HepG2 (cell line): ENCODE data around the gene APEX2. TPM values are rescaled to one million over a fixed set of nuclear protein-coding genes. Genes with fewer than 3 reads are reported as not detected.

ENCODE experiments used
- ATAC-seq: fragments of 200-7000 bp; cut with Tn5 transposase; 3 replicates; pipeline ENCODE4 v1.9.1; 2020; ENCODE audit warnings: mild to moderate bottlenecking, moderate library complexity
- BruUV-seq: library from RNA; stranded (reverse); fragments of 400-500 nt; replicated peaks from 2 replicates; lab custom pipeline; 2021; lab: Mats Ljungman, UMichigan
- CTCF ChIA-PET: fragments of 300-600 bp; formaldehyde crosslinking; extraction: SDS; loops from one replicate; lab custom pipeline; 2021; ENCODE audit warnings: low total read pairs, inconsistent platforms, low intra/inter-chr PET ratio; lab: Yijun Ruan, JAX
- POLR2A ChIA-PET: fragments of 350-600 bp; sonication (Branson Sonifier 250); formaldehyde crosslinking; loops from one replicate; lab custom pipeline; 2020; ENCODE audit warnings: antibody characterized with exemption, inconsistent platforms; lab: Yijun Ruan, JAX
- DNase-seq: peaks from one replicate; pipeline ENCODE4 v3.0.0-alpha.2; 2015; ENCODE audit warnings: low spot score
- FAIRE-seq: peaks from 3 replicates; lab custom pipeline; 2011; peaks lifted over from hg19 to GRCh38; lab: Jason Lieb, UNC
- H2AFZ ChIP-seq: one replicate; pipeline ENCODE4 v1.6.1; 2011; ENCODE audit warnings: low read length, inconsistent platforms
- H3K27ac ChIP-seq: fragments of 300-600 bp; 3 replicates; pipeline ENCODE4 v1.8.0; 2011; ENCODE audit warnings: mixed run types, mild to moderate bottlenecking, mixed read lengths, low read length, inconsistent platforms; ENCODE audit not compliant: insufficient read depth; ENCODE audit errors: extremely low read length
- H3K27me3 ChIP-seq, 2 experiments: fragments of 200-600 bp in 1 of 2; 2 replicates in 1 of 2; 3 replicates in 1 of 2; pipeline versions ENCODE4 v1.6.0 to v1.8.0; 2011; ENCODE audit warnings: low read length in 2 of 2, mild to moderate bottlenecking in 2 of 2, moderate library complexity in 2 of 2, inconsistent platforms in 1 of 2; ENCODE audit not compliant: insufficient read depth in 2 of 2, control insufficient read depth in 1 of 2
- H3K36me3 ChIP-seq, 2 experiments: fragments of 200-600 bp in 1 of 2; replicated peaks in 1 of 2; 2 replicates in 1 of 2; 3 replicates in 1 of 2; pipeline versions ENCODE4 v1.5.1 to v1.8.0; 2011; ENCODE audit warnings: low read length in 2 of 2, inconsistent platforms in 1 of 2; ENCODE audit not compliant: insufficient read depth in 2 of 2, control insufficient read depth in 1 of 2
- H3K4me1 ChIP-seq: 2 replicates; pipeline ENCODE4 v1.5.1; 2012; ENCODE audit warnings: low read length, inconsistent platforms; ENCODE audit not compliant: insufficient read depth
- H3K4me2 ChIP-seq: 2 replicates; pipeline ENCODE4 v1.6.0; 2011; ENCODE audit warnings: low read depth, low read length, inconsistent platforms
- H3K4me3 ChIP-seq, 3 experiments: fragments of 200-600 bp in 1 of 3; sonication (generic), shearing (Covaris generic) in 1 of 3; replicated peaks in 1 of 3; 2 replicates each; pipeline ENCODE4 v1.5.1; 2011 to 2016; ENCODE audit warnings: low read length in 3 of 3, inconsistent platforms in 2 of 3, low read depth in 2 of 3, mild to moderate bottlenecking in 2 of 3, control low read depth in 1 of 3, mixed read lengths in 1 of 3; ENCODE audit not compliant: insufficient read depth in 1 of 3
- H3K79me2 ChIP-seq: one replicate; pipeline ENCODE4 v1.6.1; 2011; ENCODE audit warnings: low read length, inconsistent platforms; ENCODE audit not compliant: insufficient read depth
- H3K9ac ChIP-seq: 2 replicates; pipeline ENCODE4 v1.6.0; 2011; ENCODE audit warnings: mild to moderate bottlenecking, low read depth, low read length, inconsistent platforms; ENCODE audit not compliant: insufficient read depth
- H3K9me3 ChIP-seq: 2 replicates; pipeline ENCODE4 v1.5.1; 2012; ENCODE audit warnings: mild to moderate bottlenecking, low read length
- H4K20me1 ChIP-seq: 2 replicates; pipeline ENCODE4 v1.6.0; 2011; ENCODE audit warnings: inconsistent platforms, mild to moderate bottlenecking, low read length, moderate library complexity; ENCODE audit not compliant: insufficient read depth
- ARNT ChIP-seq: fragments of 450-650 bp; IDR thresholded peaks from 2 replicates; pipeline ENCODE4 v1.6.1; 2017
- E2F5 ChIP-seq: sonication (generic); formaldehyde crosslinking; conservative IDR thresholded peaks from 2 replicates; pipeline ENCODE4 v1.4.0; 2020; ENCODE audit warnings: missing genetic modification reagents
- GLI4 ChIP-seq: sonication (generic); formaldehyde crosslinking; IDR thresholded peaks from 2 replicates; pipeline ENCODE4 v1.5.1; 2020; ENCODE audit warnings: missing genetic modification reagents, mild to moderate bottlenecking, moderate library complexity, borderline replicate concordance
- HMGXB4 ChIP-seq, 2 experiments: sonication (generic) in 1 of 2; formaldehyde crosslinking in 1 of 2; IDR thresholded peaks; 2 replicates each; pipeline versions ENCODE4 v1.4.0 to v1.6.1; 2018 to 2020; ENCODE audit warnings: missing genetic modification reagents in 2 of 2, borderline replicate concordance in 1 of 2, low read depth in 1 of 2, mild to moderate bottlenecking in 1 of 2, missing biosample characterization in 1 of 2
- NPAS2 ChIP-seq: sonication (generic); formaldehyde crosslinking; IDR thresholded peaks from 2 replicates; pipeline ENCODE4 v1.8.0; 2022; ENCODE audit warnings: mild to moderate bottlenecking, missing genetic modification reagents, borderline replicate concordance
- PCBP1 ChIP-seq: fragments of 200-400 bp; formaldehyde crosslinking; IDR thresholded peaks from 2 replicates; pipeline ENCODE4 v1.6.1; 2017; ENCODE audit warnings: mild to moderate bottlenecking, low read depth, low read length, borderline replicate concordance
- REL ChIP-seq: sonication (generic); formaldehyde crosslinking; conservative IDR thresholded peaks from 2 replicates; pipeline ENCODE4 v1.8.0; 2022; ENCODE audit warnings: mild to moderate bottlenecking, missing genetic modification reagents, moderate library complexity
- THYN1 ChIP-seq: sonication (generic); formaldehyde crosslinking; IDR thresholded peaks from 2 replicates; pipeline ENCODE4 v1.8.1; 2023; ENCODE audit warnings: low read depth, mild to moderate bottlenecking, moderate library complexity, missing genetic modification reagents, borderline replicate concordance
- TOE1 ChIP-seq: sonication (generic); formaldehyde crosslinking; IDR thresholded peaks from 2 replicates; pipeline ENCODE4 v1.4.0; 2020; ENCODE audit warnings: mild to moderate bottlenecking, missing genetic modification reagents
- ZBTB20 ChIP-seq: sonication (generic); formaldehyde crosslinking; IDR thresholded peaks from 2 replicates; pipeline ENCODE4 v1.8.1; 2023; ENCODE audit warnings: missing genetic modification reagents, low read depth, mild to moderate bottlenecking, borderline replicate concordance
- ZNF18 ChIP-seq: sonication (generic); formaldehyde crosslinking; IDR thresholded peaks from 2 replicates; pipeline ENCODE4 v1.8.0; 2022; ENCODE audit warnings: mild to moderate bottlenecking, missing genetic modification reagents; ENCODE audit not compliant: insufficient replicate concordance
- ZNF362 ChIP-seq: sonication (generic); formaldehyde crosslinking; IDR thresholded peaks from 2 replicates; pipeline ENCODE4 v1.4.0; 2020; ENCODE audit warnings: missing genetic modification reagents, mild to moderate bottlenecking, borderline replicate concordance
- ZNF441 ChIP-seq: sonication (generic); formaldehyde crosslinking; IDR thresholded peaks from 2 replicates; pipeline ENCODE4 v1.7.0; 2021; ENCODE audit warnings: missing genetic modification reagents, borderline replicate concordance
- ZNF513 ChIP-seq: sonication (generic); formaldehyde crosslinking; conservative IDR thresholded peaks from 2 replicates; pipeline ENCODE4 v1.5.0; 2020; ENCODE audit warnings: missing genetic modification reagents
- ZUFSP ChIP-seq: sonication (generic); formaldehyde crosslinking; IDR thresholded peaks from 2 replicates; pipeline ENCODE4 v1.9.0; 2021; ENCODE audit warnings: missing genetic modification reagents, mild to moderate bottlenecking, borderline replicate concordance
- WGBS: methylation state at CpG from one replicate; pipeline ENCODE4 v1.1.6; 2017; ENCODE audit warnings: low lambda C conversion rate; 5-methylcytosine and 5-hydroxymethylcytosine counted together
- in situ Hi-C: cut with HindIII; loops from 2 replicates; pipeline ENCODE4 v1.10.0; 2017; ENCODE audit warnings: low pct_unique_long_range_greater_than_20kb; ENCODE audit not compliant: extremely low pct_ligation_motif_present
- intact Hi-C: fragments of 100-400 bp; cut with micrococcal nuclease; formaldehyde crosslinking; loops from one replicate; pipeline ENCODE4 v1.10.0; 2022; ENCODE audit not compliant: unreplicated experiment
- polyA plus RNA-seq, 8 experiments: library from polyadenylated mRNA; depleted of rRNA in 3 of 8; stranded (reverse) in 7 of 8; unstranded in 1 of 8; fragments of >200 nt; fragmentation: Illumina TruSeq in 4 of 8; extraction: Trizol in 4 of 8; gene quantifications; 2 replicates each; pipeline versions ENCODE4 v1.2.1 to v1.2.3, GENCODE V29; 2011 to 2016; ENCODE audit warnings: low read depth in 4 of 8, missing spikeins in 1 of 8, mixed read lengths in 1 of 8; ENCODE audit not compliant: insufficient read depth in 1 of 8
- total RNA-seq, 5 experiments: library from RNA; depleted of rRNA; stranded (reverse); fragments of >200 nt; fragmentation: Illumina TruSeq; extraction: Trizol; gene quantifications; 2 replicates each; pipeline ENCODE4 v1.2.3, GENCODE V29; 2016; ENCODE audit warnings: low read depth in 1 of 5

The APEX2 gene
- total and polyA plus RNA-seq, 2 of the 13 experiments (the other 11 are each of a cell fraction or from before 2014, with no cell fraction given), result 12.7 to 17.8 TPM

- Histone ChIP-seq H3K27ac (no peak overlapping the region), H3K4me2 (no peak overlapping the region), H3K4me3 (no peak overlapping the region), H3K27me3 (no peaks in the 10 kb centered on the region), H2AFZ (no peak overlapping the region), H3K79me2 (no peaks in the 10 kb centered on the region), H3K4me1 (no peaks in the 10 kb centered on the region), H3K9me3 (no peaks in the 10 kb centered on the region), H3K36me3 (no peaks in the 10 kb centered on the region), H3K9ac (no peak overlapping the region), H4K20me1 (no peaks in the 10 kb centered on the region)
- BruUV-seq, result no TSS peak
- in situ Hi-C loops, result no loop called here
- ATAC-seq, result no peak
- POLR2A ChIA-PET, result interaction anchor here (1.1 kb wide), 1 partner anchor 38 kb away, joined by 4 read pairs; the partner anchor contains the start of gene APEX2
- FAIRE-seq, result no peak
- intact Hi-C loops, result no loop called here
- 88% methylated on average over 1 of the region's 1 CpG for WGBS
- DNase-seq, result no peak
- CTCF ChIA-PET, result no interaction called here
- no peak for TF ChIP-seq TOE1 (CRISPR knock-in tag)
- TF ChIP-seq NPAS2, result no peak
- TF ChIP-seq ZUFSP (CRISPR knock-in tag), result no peak
- no peak for TF ChIP-seq PCBP1
- TF ChIP-seq ZNF513, result no peak
- no peak for TF ChIP-seq ZNF441 (CRISPR knock-in tag)
- TF ChIP-seq ARNT, result no peak
- TF ChIP-seq ZNF362 (CRISPR knock-in tag), result no peak
- TF ChIP-seq ZBTB20 (CRISPR knock-in tag), result no peak
- TF ChIP-seq E2F5 (CRISPR knock-in tag), result no peak
- TF ChIP-seq GLI4 (CRISPR knock-in tag), result no peak
- TF ChIP-seq ZNF18 (CRISPR knock-in tag), result no peak
- no peak for TF ChIP-seq REL
- TF ChIP-seq HMGXB4 (CRISPR knock-in tag; IDR thresholded peaks at IDR 0.05; ENCODE audit: borderline replicate concordance in 1 of 2, low read depth in 1 of 2), result no peak
- TF ChIP-seq THYN1, result no peak
Observed at GRCh38 chrX:54961750-54962149, 38.4 kb upstream of the APEX2 start.
